HepG2 (cell line): ENCODE data around the gene DENND2D. TPM values are rescaled to one million over a fixed set of nuclear protein-coding genes. Genes with fewer than 3 reads are reported as not detected.

Source experiments
- ATAC-seq: fragments of 200-7000 bp; cut with Tn5 transposase; 3 replicates; pipeline ENCODE4 v1.9.1; 2020; ENCODE audit warnings: mild to moderate bottlenecking, moderate library complexity
- BruUV-seq: library from RNA; stranded (reverse); fragments of 400-500 nt; replicated peaks from 2 replicates; lab custom pipeline; 2021; lab: Mats Ljungman, UMichigan
- CTCF ChIA-PET: fragments of 300-600 bp; formaldehyde crosslinking; extraction: SDS; loops from one replicate; lab custom pipeline; 2021; ENCODE audit warnings: low total read pairs, inconsistent platforms, low intra/inter-chr PET ratio; lab: Yijun Ruan, JAX
- POLR2A ChIA-PET: fragments of 350-600 bp; sonication (Branson Sonifier 250); formaldehyde crosslinking; loops from one replicate; lab custom pipeline; 2020; ENCODE audit warnings: antibody characterized with exemption, inconsistent platforms; lab: Yijun Ruan, JAX
- DNase-seq: peaks from one replicate; pipeline ENCODE4 v3.0.0-alpha.2; 2015; ENCODE audit warnings: low spot score
- FAIRE-seq: peaks from 3 replicates; lab custom pipeline; 2011; peaks lifted over from hg19 to GRCh38; lab: Jason Lieb, UNC
- H2AFZ ChIP-seq: one replicate; pipeline ENCODE4 v1.6.1; 2011; ENCODE audit warnings: low read length, inconsistent platforms
- H3K27ac ChIP-seq: fragments of 300-600 bp; 3 replicates; pipeline ENCODE4 v1.8.0; 2011; ENCODE audit warnings: mixed run types, mild to moderate bottlenecking, mixed read lengths, low read length, inconsistent platforms; ENCODE audit not compliant: insufficient read depth; ENCODE audit errors: extremely low read length
- H3K27me3 ChIP-seq, 2 experiments: fragments of 200-600 bp in 1 of 2; 2 replicates in 1 of 2; 3 replicates in 1 of 2; pipeline versions ENCODE4 v1.6.0 to v1.8.0; 2011; ENCODE audit warnings: low read length in 2 of 2, mild to moderate bottlenecking in 2 of 2, moderate library complexity in 2 of 2, inconsistent platforms in 1 of 2; ENCODE audit not compliant: insufficient read depth in 2 of 2, control insufficient read depth in 1 of 2
- H3K36me3 ChIP-seq, 2 experiments: fragments of 200-600 bp in 1 of 2; replicated peaks in 1 of 2; 2 replicates in 1 of 2; 3 replicates in 1 of 2; pipeline versions ENCODE4 v1.5.1 to v1.8.0; 2011; ENCODE audit warnings: low read length in 2 of 2, inconsistent platforms in 1 of 2; ENCODE audit not compliant: insufficient read depth in 2 of 2, control insufficient read depth in 1 of 2
- H3K4me1 ChIP-seq: 2 replicates; pipeline ENCODE4 v1.5.1; 2012; ENCODE audit warnings: low read length, inconsistent platforms; ENCODE audit not compliant: insufficient read depth
- H3K4me2 ChIP-seq: 2 replicates; pipeline ENCODE4 v1.6.0; 2011; ENCODE audit warnings: low read depth, low read length, inconsistent platforms
- H3K4me3 ChIP-seq, 3 experiments: fragments of 200-600 bp in 1 of 3; sonication (generic), shearing (Covaris generic) in 1 of 3; replicated peaks in 1 of 3; 2 replicates each; pipeline ENCODE4 v1.5.1; 2011 to 2016; ENCODE audit warnings: low read length in 3 of 3, inconsistent platforms in 2 of 3, low read depth in 2 of 3, mild to moderate bottlenecking in 2 of 3, control low read depth in 1 of 3, mixed read lengths in 1 of 3; ENCODE audit not compliant: insufficient read depth in 1 of 3
- H3K79me2 ChIP-seq: one replicate; pipeline ENCODE4 v1.6.1; 2011; ENCODE audit warnings: low read length, inconsistent platforms; ENCODE audit not compliant: insufficient read depth
- H3K9ac ChIP-seq: 2 replicates; pipeline ENCODE4 v1.6.0; 2011; ENCODE audit warnings: mild to moderate bottlenecking, low read depth, low read length, inconsistent platforms; ENCODE audit not compliant: insufficient read depth
- H3K9me3 ChIP-seq: 2 replicates; pipeline ENCODE4 v1.5.1; 2012; ENCODE audit warnings: mild to moderate bottlenecking, low read length
- H4K20me1 ChIP-seq: 2 replicates; pipeline ENCODE4 v1.6.0; 2011; ENCODE audit warnings: inconsistent platforms, mild to moderate bottlenecking, low read length, moderate library complexity; ENCODE audit not compliant: insufficient read depth
- AKNA ChIP-seq: sonication (generic); formaldehyde crosslinking; IDR thresholded peaks from 2 replicates; pipeline ENCODE4 v1.4.0; 2020; ENCODE audit warnings: missing genetic modification reagents, borderline replicate concordance
- CBX2 ChIP-seq, 2 experiments: fragments of 200-600 bp in 1 of 2; sonication (generic); formaldehyde crosslinking in 1 of 2; IDR thresholded peaks; 2 replicates each; pipeline versions ENCODE4 v1.7.0 to v1.8.1; 2018 to 2022; ENCODE audit warnings: low read depth in 2 of 2, low read length in 1 of 2, mild to moderate bottlenecking in 1 of 2, missing genetic modification reagents in 1 of 2
- GABPA ChIP-seq, 2 experiments: IDR thresholded peaks; 2 replicates each; pipeline ENCODE4 v1.6.1; 2011 to 2016; ENCODE audit warnings: low read depth in 2 of 2, low read length in 1 of 2, missing biosample characterization in 1 of 2, missing genetic modification characterization in 1 of 2
- HDAC6 ChIP-seq: fragments of 200-600 bp; sonication (generic); IDR thresholded peaks from 2 replicates; pipeline ENCODE4 v1.7.0; 2017; ENCODE audit warnings: mild to moderate bottlenecking, antibody characterized with exemption, low read length, low read depth
- HOXA3 ChIP-seq: sonication (generic); formaldehyde crosslinking; IDR thresholded peaks from 2 replicates; pipeline ENCODE4 v1.5.0; 2020; ENCODE audit warnings: missing genetic modification reagents
- KLF15 ChIP-seq: sonication (generic); formaldehyde crosslinking; IDR thresholded peaks from 2 replicates; pipeline ENCODE4 v1.8.1; 2023; ENCODE audit warnings: borderline replicate concordance, mild to moderate bottlenecking, inconsistent platforms, missing genetic modification reagents, mixed read lengths
- NFYB ChIP-seq: sonication (generic); formaldehyde crosslinking; IDR thresholded peaks from 2 replicates; pipeline ENCODE4 v1.4.0; 2020; ENCODE audit warnings: missing genetic modification reagents
- TBL1XR1 ChIP-seq: fragments of 150-350 bp; IDR thresholded peaks from 2 replicates; pipeline ENCODE4 v1.6.1; 2014; ENCODE audit warnings: borderline replicate concordance, low read length; ENCODE audit not compliant: partially characterized antibody
- TCF7 ChIP-seq: sonication (generic); IDR thresholded peaks from 2 replicates; pipeline ENCODE4 v1.6.1; 2016; ENCODE audit warnings: antibody characterized with exemption, low read depth
- TEAD2 ChIP-seq: sonication (generic); formaldehyde crosslinking; IDR thresholded peaks from 2 replicates; pipeline ENCODE4 v1.9.0; 2021; ENCODE audit warnings: missing genetic modification reagents
- ZNF30 ChIP-seq: sonication (generic); formaldehyde crosslinking; IDR thresholded peaks from 2 replicates; pipeline ENCODE4 v1.5.0; 2020; ENCODE audit warnings: mild to moderate bottlenecking, missing genetic modification reagents
- ZNF546 ChIP-seq: sonication (generic); formaldehyde crosslinking; conservative IDR thresholded peaks from 2 replicates; pipeline ENCODE4 v1.8.1; 2023; ENCODE audit warnings: mild to moderate bottlenecking, missing genetic modification reagents
- ZNF605 ChIP-seq: sonication (generic); formaldehyde crosslinking; IDR thresholded peaks from 2 replicates; pipeline ENCODE4 v1.8.0; 2022; ENCODE audit warnings: mild to moderate bottlenecking, missing genetic modification reagents
- ZNF766 ChIP-seq: sonication (generic); formaldehyde crosslinking; IDR thresholded peaks from 2 replicates; pipeline ENCODE4 v1.5.0; 2020; ENCODE audit warnings: missing genetic modification reagents, borderline replicate concordance
- WGBS: methylation state at CpG from one replicate; pipeline ENCODE4 v1.1.6; 2017; ENCODE audit warnings: low lambda C conversion rate; 5-methylcytosine and 5-hydroxymethylcytosine counted together
- in situ Hi-C: cut with HindIII; loops from 2 replicates; pipeline ENCODE4 v1.10.0; 2017; ENCODE audit warnings: low pct_unique_long_range_greater_than_20kb; ENCODE audit not compliant: extremely low pct_ligation_motif_present
- intact Hi-C: fragments of 100-400 bp; cut with micrococcal nuclease; formaldehyde crosslinking; loops from one replicate; pipeline ENCODE4 v1.10.0; 2022; ENCODE audit not compliant: unreplicated experiment
- polyA plus RNA-seq, 8 experiments: library from polyadenylated mRNA; depleted of rRNA in 3 of 8; stranded (reverse) in 7 of 8; unstranded in 1 of 8; fragments of >200 nt; fragmentation: Illumina TruSeq in 4 of 8; extraction: Trizol in 4 of 8; gene quantifications; 2 replicates each; pipeline versions ENCODE4 v1.2.1 to v1.2.3, GENCODE V29; 2011 to 2016; ENCODE audit warnings: low read depth in 4 of 8, missing spikeins in 1 of 8, mixed read lengths in 1 of 8; ENCODE audit not compliant: insufficient read depth in 1 of 8
- total RNA-seq, 5 experiments: library from RNA; depleted of rRNA; stranded (reverse); fragments of >200 nt; fragmentation: Illumina TruSeq; extraction: Trizol; gene quantifications; 2 replicates each; pipeline ENCODE4 v1.2.3, GENCODE V29; 2016; ENCODE audit warnings: low read depth in 1 of 5

DENND2D gene
- total and polyA plus RNA-seq, 2 of the 13 experiments (the other 11 are each of a cell fraction or from before 2014, with no cell fraction given): 0.04 TPM; not detected in 1

DNA sequence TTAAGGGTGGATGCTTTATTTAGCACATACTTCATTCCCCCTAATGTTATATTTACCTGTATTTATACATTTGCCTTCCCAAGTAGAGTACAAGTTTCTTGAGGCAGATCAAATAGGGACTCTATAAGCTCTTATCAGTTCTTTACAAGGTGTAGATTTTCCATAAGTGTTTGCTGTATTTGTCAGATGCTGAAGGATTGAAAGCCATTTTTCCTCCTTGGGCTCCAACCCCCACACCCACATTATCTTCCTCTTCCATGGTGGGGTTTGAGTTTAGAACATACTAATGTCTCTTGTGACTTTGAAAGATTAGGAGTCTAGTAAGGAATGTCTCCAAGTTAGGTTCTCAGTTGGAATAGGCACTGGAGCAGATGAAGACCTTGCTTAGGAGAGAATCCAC is 24.6 kb upstream of the DENND2D start:
- no peak for FAIRE-seq
- in situ Hi-C loops: no loop called here
- intact Hi-C loops: no loop called here
- POLR2A ChIA-PET: no interaction called here
- no peaks in the 10 kb centered on the region for H3K79me2 ChIP-seq
- no peak overlapping the region for H3K9ac ChIP-seq
- ATAC-seq: no peak
- peaks cover 78% of the 10 kb centered on the region for H3K4me1 ChIP-seq
- no peaks in the 10 kb centered on the region for H3K36me3 ChIP-seq
- no peak overlapping the region for H2AFZ ChIP-seq
- TF ChIP-seq TEAD2 (no peak), TBL1XR1 (no peak), KLF15 (CRISPR knock-in tag) (no peak), TCF7 (no peak), ZNF30 (no peak), CBX2 (IDR thresholded peaks at IDR 0.05; ENCODE audit: low read depth, low read length) (no peak), CBX2 (CRISPR knock-in tag; IDR thresholded peaks at IDR 0.05; ENCODE audit: low read depth) (no peak), GABPA (IDR thresholded peaks at IDR 0.05; ENCODE audit: low read depth, low read length) (no peak), GABPA (CRISPR knock-in tag; IDR thresholded peaks at IDR 0.05; ENCODE audit: low read depth) (no peak), NFYB (CRISPR knock-in tag) (no peak)
- TF ChIP-seq, all 625 proteins: peak for 0
- Histone ChIP-seq H3K27me3 (no peaks in the 10 kb centered on the region), H3K4me2 (no peak overlapping the region), H3K4me3 (no peak overlapping the region), H3K27ac (no peak overlapping the region), H4K20me1 (no peaks in the 10 kb centered on the region), H3K9me3 (no peaks in the 10 kb centered on the region)
- DNase-seq: no peak
- CTCF ChIA-PET: interaction anchor here (5.1 kb wide), 1 partner anchor 109 kb away, joined by 77 read pairs; no protein-coding TSS in a partner anchor
- BruUV-seq: no TSS peak

GRCh38 chr1:111223126-111223685 is 22.8 kb upstream of the DENND2D start:
- ChIA-PET CTCF (interaction anchor here (1.1 to 5.1 kb wide), 4 partner anchors 47 to 177 kb away, joined by 3 to 77 read pairs (median 10); no protein-coding TSS in a partner anchor), POLR2A (interaction anchor here (1.7 kb wide), 1 partner anchor 111 kb away, joined by 6 read pairs; no protein-coding TSS in a partner anchor)
- BruUV-seq: no TSS peak
- no peak overlapping the region for H3K27ac ChIP-seq
- peak; percentile 15 for FAIRE-seq
- no peak overlapping the region for H3K9ac ChIP-seq
- no peaks in the 10 kb centered on the region for H3K36me3 ChIP-seq
- intact Hi-C loops: loop anchor here (1.0 to 5.0 kb wide), 4 partner anchors 111 to 191 kb away; no protein-coding TSS in a partner anchor
- peak overlapping the region; percentile 54 for H2AFZ ChIP-seq
- no peaks in the 10 kb centered on the region; a peak in 1 of 5 replicates for H3K27me3 ChIP-seq
- H4K20me1 ChIP-seq: no peaks in the 10 kb centered on the region
- H3K79me2 ChIP-seq: no peaks in the 10 kb centered on the region
- ATAC-seq: no peak
- 65% methylated on average over 6 of the region's 6 CpGs for WGBS
- peak overlapping the region in 1 of 3 experiments; percentile 39; a peak in 1 of 6 replicates for H3K4me3 ChIP-seq
- no peaks in the 10 kb centered on the region for H3K9me3 ChIP-seq
- peak overlapping the region; percentile 71 for H3K4me2 ChIP-seq
- no peak for DNase-seq
- in situ Hi-C loops: loop anchor here (5.0 kb wide), 2 partner anchors 109 to 179 kb away; no protein-coding TSS in a partner anchor
- peaks cover 59% of the 10 kb centered on the region for H3K4me1 ChIP-seq
- TF ChIP-seq ZNF546 (CRISPR knock-in tag) (no peak), AKNA (CRISPR knock-in tag) (no peak), HDAC6 (no peak), HOXA3 (CRISPR knock-in tag) (0 out of 2 replicates have a peak, but pooled peaks have one; percentile 0), ZNF766 (CRISPR knock-in tag) (no peak), ZNF605 (CRISPR knock-in tag) (no peak)
